GM15510 (cell line): Measurements from ENCODE around the gene SLC25A24.

Experiments
- POLR2A ChIP-seq: IDR thresholded peaks from 3 replicates; pipeline ENCODE4 v1.6.1; 2011; ENCODE audit warnings: borderline replicate concordance; ENCODE audit not compliant: insufficient read length; ENCODE audit errors: extremely low read depth

Gene SLC25A24

GRCh38 chr1:108106775-108107174 is 93.4 kb downstream of the SLC25A24 start:
- TF ChIP-seq POLR2A, result no peak

GRCh38 chr1:108100148-108100547 is 100.0 kb downstream of the SLC25A24 start:
- TF ChIP-seq POLR2A, result no peak

- no peak for TF ChIP-seq POLR2A
Observed at GRCh38 chr1:108097018-108097417, 103.1 kb downstream of the SLC25A24 start.

- TF ChIP-seq POLR2A, result no peak
Observed at GRCh38 chr1:108096089-108096488, 104.1 kb downstream of the SLC25A24 start.

- no peak for TF ChIP-seq POLR2A
Observed at GRCh38 chr1:108089477-108089876, 110.7 kb downstream of the SLC25A24 start.

- no peak for TF ChIP-seq POLR2A
Observed at GRCh38 chr1:108085628-108086027, 114.5 kb downstream of the SLC25A24 start.

- TF ChIP-seq POLR2A, result no peak
Observed at GRCh38 chr1:108084866-108085477, 115.2 kb downstream of the SLC25A24 start.
